K562 (cell line): ENCODE measurements around the gene SERGEF. TPM values are rescaled to one million over a fixed set of nuclear protein-coding genes. Genes with fewer than 3 reads are reported as not detected.

ENCODE experiments used
- ATAC-seq: fragments of 200-7000 bp; cut with Tn5 transposase; 3 replicates; pipeline ENCODE4 v1.9.1; 2020; ENCODE audit warnings: moderate library complexity
- BruUV-seq: library from RNA; stranded (reverse); fragments of 400-500 nt; replicated peaks from 2 replicates; lab custom pipeline; 2021; lab: Mats Ljungman, UMichigan
- CTCF ChIA-PET: fragments of 300-600 bp; formaldehyde crosslinking; extraction: SDS; loops from one replicate; lab custom pipeline; 2021; ENCODE audit warnings: low intra/inter-chr PET ratio; lab: Yijun Ruan, JAX
- POLR2A ChIA-PET: fragments of 300-600, 350-650 bp; sonication (Branson Sonifier 250); formaldehyde crosslinking; extraction: SDS; loops from one replicate; lab custom pipeline; 2021; ENCODE audit warnings: antibody characterized with exemption, inconsistent platforms; lab: Yijun Ruan, JAX
- DNase-seq, 4 experiments: peaks; one replicate each; pipeline versions ENCODE4 v3.0.0 to v3.0.0-alpha.2; 2011 to 2018; ENCODE audit warnings: low spot score in 3 of 4, mixed read lengths in 3 of 4; ENCODE audit errors: extremely low read depth in 1 of 4
- FAIRE-seq: peaks from 2 replicates; lab custom pipeline; 2011; peaks lifted over from hg19 to GRCh38; lab: Jason Lieb, UNC
- H2AFZ ChIP-seq: 2 replicates; pipeline ENCODE4 v1.6.0; 2011; ENCODE audit warnings: low read depth, low read length, control low read depth, inconsistent platforms
- H3K27ac ChIP-seq: fragments of 200-600 bp; 3 replicates; pipeline ENCODE4 v1.8.0; 2011; ENCODE audit warnings: low read depth, mild to moderate bottlenecking, control low read depth, inconsistent platforms, low read length, moderate library complexity, mixed read lengths; ENCODE audit errors: extremely low read depth
- H3K27me3 ChIP-seq, 2 experiments: fragments of 300-600 bp in 1 of 2; 2 replicates in 1 of 2; 3 replicates in 1 of 2; pipeline versions ENCODE4 v1.6.0 to v1.8.0; 2011; ENCODE audit warnings: inconsistent platforms in 2 of 2, low read length in 2 of 2, mild to moderate bottlenecking in 1 of 2, mixed read lengths in 1 of 2, moderate library complexity in 1 of 2; ENCODE audit not compliant: control insufficient read depth in 2 of 2, insufficient read depth in 2 of 2
- H3K36me3 ChIP-seq: fragments of 300-600 bp; 3 replicates; pipeline ENCODE4 v1.8.0; 2011; ENCODE audit warnings: mild to moderate bottlenecking, low read length, inconsistent platforms; ENCODE audit not compliant: control insufficient read depth, insufficient read depth
- H3K4me1 ChIP-seq, 2 experiments: fragments of 200-600 bp in 1 of 2; replicated peaks in 1 of 2; 2 replicates in 1 of 2; 3 replicates in 1 of 2; pipeline versions ENCODE4 v1.5.1 to v1.8.0; 2011; ENCODE audit warnings: inconsistent platforms in 2 of 2, low read length in 2 of 2, mild to moderate bottlenecking in 1 of 2, mixed read lengths in 1 of 2, moderate library complexity in 1 of 2; ENCODE audit not compliant: control insufficient read depth in 2 of 2, insufficient read depth in 2 of 2
- H3K4me2 ChIP-seq: 2 replicates; pipeline ENCODE4 v1.6.1; 2011; ENCODE audit warnings: low read length, control low read depth, inconsistent platforms, mixed read lengths; ENCODE audit not compliant: insufficient read depth
- H3K4me3 ChIP-seq: fragments of 200-600 bp; sonication (generic), shearing (Covaris generic); 2 replicates; pipeline ENCODE4 v1.5.1; 2016; ENCODE audit warnings: control low read depth, inconsistent platforms
- H3K79me2 ChIP-seq: fragments of 200-600 bp; 3 replicates; pipeline ENCODE4 v1.8.0; 2011; ENCODE audit warnings: low read length, inconsistent platforms; ENCODE audit not compliant: control insufficient read depth, insufficient read depth
- H3K9ac ChIP-seq, 2 experiments: 2 replicates each; pipeline versions ENCODE4 v1.6.0 to v1.6.1; 2011; ENCODE audit warnings: low read depth in 2 of 2, low read length in 2 of 2, control low read depth in 1 of 2, inconsistent platforms in 1 of 2, mild to moderate bottlenecking in 1 of 2, mixed read lengths in 1 of 2; ENCODE audit not compliant: insufficient read depth in 1 of 2
- H3K9me1 ChIP-seq: one replicate; pipeline ENCODE4 v1.6.0; 2011; ENCODE audit warnings: inconsistent platforms, mild to moderate bottlenecking, low read length, moderate library complexity; ENCODE audit not compliant: control insufficient read depth, insufficient read depth
- H3K9me3 ChIP-seq: replicated peaks from 2 replicates; pipeline ENCODE4 v1.5.1; 2011; ENCODE audit warnings: low read depth, low read length, inconsistent platforms; ENCODE audit not compliant: control insufficient read depth, insufficient read depth
- H4K20me1 ChIP-seq: replicated peaks from 2 replicates; pipeline ENCODE4 v1.6.1; 2011; ENCODE audit warnings: low read length, inconsistent platforms, mixed read lengths; ENCODE audit not compliant: control insufficient read depth, insufficient read depth
- CLOCK ChIP-seq: fragments of 250-450 bp; sonication (Bioruptor Pico); IDR thresholded peaks from 2 replicates; pipeline ENCODE4 v1.4.0; 2020; ENCODE audit warnings: mild to moderate bottlenecking, moderate library complexity, borderline replicate concordance
- ERF ChIP-seq: fragments of 450-650 bp; formaldehyde crosslinking; IDR thresholded peaks from 2 replicates; pipeline ENCODE4 v1.4.0; 2020; ENCODE audit warnings: mild to moderate bottlenecking, mixed read lengths
- HDAC6 ChIP-seq: IDR thresholded peaks from 2 replicates; pipeline ENCODE4 v1.6.1; 2012; ENCODE audit warnings: low read depth, mild to moderate bottlenecking, control low read depth, inconsistent platforms, low read length, moderate library complexity
- MXD1 ChIP-seq: fragments of 250-450 bp; sonication (Bioruptor Pico); IDR thresholded peaks from 2 replicates; pipeline ENCODE4 v1.8.0; 2021; ENCODE audit warnings: borderline replicate concordance, mild to moderate bottlenecking, moderate library complexity; ENCODE audit not compliant: poor library complexity, severe bottlenecking
- SMC3 ChIP-seq: conservative IDR thresholded peaks from 2 replicates; pipeline ENCODE4 v1.6.1; 2011; ENCODE audit warnings: low read depth, low read length, improper control_type of control experiment; ENCODE audit not compliant: insufficient read depth
- TAF7 ChIP-seq: fragments of 450-650 bp; IDR thresholded peaks from 2 replicates; pipeline ENCODE4 v1.6.1; 2016; ENCODE audit warnings: missing genetic modification characterization, missing compliant biosample characterization
- ZBTB40 ChIP-seq, 2 experiments: fragments of 450-650 bp in 1 of 2; sonication (generic) in 1 of 2; formaldehyde crosslinking in 1 of 2; IDR thresholded peaks; 2 replicates each; pipeline versions ENCODE4 v1.7.1 to v1.9.0; 2016 to 2022; ENCODE audit warnings: inconsistent platforms in 1 of 2, mild to moderate bottlenecking in 1 of 2, missing genetic modification reagents in 1 of 2
- ZNF217 ChIP-seq: sonication (generic); formaldehyde crosslinking; IDR thresholded peaks from 2 replicates; pipeline ENCODE4 v1.8.0; 2022; ENCODE audit warnings: mild to moderate bottlenecking, missing genetic modification reagents
- WGBS: fragments of 100-300 bp; shearing (Covaris generic); methylation state at CpG from one replicate; pipeline ENCODE4 v1.1.6; 2016; ENCODE audit warnings: low coverage, mixed read lengths; ENCODE audit not compliant: insufficient coverage; ENCODE audit errors: missing lambda C conversion rate; 5-methylcytosine and 5-hydroxymethylcytosine counted together
- in situ Hi-C: fragments of 300-500 bp; cut with MboI; formaldehyde crosslinking; loops from 4 replicates; pipeline ENCODE4 v1.15.0; 2018; ENCODE audit warnings: inconsistent platforms, mixed read lengths
- intact Hi-C: fragments of 100-400 bp; cut with micrococcal nuclease; formaldehyde crosslinking; loops from 2 replicates; pipeline ENCODE4 v1.14.2; 2022
- polyA plus RNA-seq, 8 experiments: library from polyadenylated mRNA; depleted of rRNA in 4 of 8; stranded (reverse) in 5 of 8; unstranded in 3 of 8; fragments of >200 nt; fragmentation: Nextera tagmentation in 2 of 8; fragmentation: Illumina TruSeq in 1 of 8; extraction: Ambion mirVana in 2 of 8; extraction: Trizol in 1 of 8; gene quantifications; 2 replicates each; pipeline versions ENCODE4 v1.2.1 to v1.2.3, GENCODE V29; 2011 to 2014; ENCODE audit warnings: inconsistent platforms in 1 of 8, missing spikeins in 1 of 8
- total RNA-seq, 7 experiments: library from RNA; depleted of rRNA in 6 of 7; stranded (reverse); fragments of >200 nt in 6 of 7; fragmentation: Illumina TruSeq in 2 of 7; extraction: Trizol in 2 of 7; gene quantifications; 2 replicates each; pipeline versions ENCODE4 v1.2.1 to v1.2.3, GENCODE V29; 2011 to 2021; ENCODE audit warnings: low replicate concordance in 1 of 7

SERGEF gene
- total and polyA plus RNA-seq, 9 of the 15 experiments (the other 6 are each of a cell fraction or from before 2014, with no cell fraction given), result 10.2 to 28.0 (median 19.9) TPM

- no peak for FAIRE-seq
- TF ChIP-seq HDAC6 (no peak), CLOCK (no peak), MXD1 (CRISPR knock-in tag) (no peak), TAF7 (no peak), ZBTB40 (IDR thresholded peaks at IDR 0.05) (no peak), ZBTB40 (CRISPR knock-in tag; IDR thresholded peaks at IDR 0.05) (no peak), ERF (CRISPR knock-in tag) (no peak), ZNF217 (no peak), SMC3 (no peak)
Measured at GRCh38 chr11:17987826-17988225, 25.0 kb downstream of the SERGEF start.

More at GRCh38 chr11:17987826-17988225, 25.0 kb downstream of the SERGEF start:
- H3K27me3 ChIP-seq, result no peaks in the 10 kb centered on the region
- H3K27ac ChIP-seq, result no peak overlapping the region
- no peak for ATAC-seq
- no peaks in the 10 kb centered on the region for H3K9me3 ChIP-seq
- H3K4me3 ChIP-seq, result no peak overlapping the region
- H4K20me1 ChIP-seq, result no peaks in the 10 kb centered on the region
- H3K9ac ChIP-seq, result no peak overlapping the region
- no peaks in the 10 kb centered on the region for H3K9me1 ChIP-seq
- BruUV-seq, result no TSS peak
- H3K36me3 ChIP-seq, result peaks cover 16% of the 10 kb centered on the region
- no peak overlapping the region for H3K4me2 ChIP-seq
- WGBS, result 0% methylated on average over 1 of the region's 1 CpG
- POLR2A ChIA-PET, result interaction anchor here (0.5 to 1.1 kb wide), 2 partner anchors 13 to 627 kb away, joined by 3 to 4 read pairs; no protein-coding TSS in a partner anchor
- H2AFZ ChIP-seq, result no peak overlapping the region
- H3K79me2 ChIP-seq, result no peaks in the 10 kb centered on the region
- no peaks in the 10 kb centered on the region for H3K4me1 ChIP-seq
- in situ Hi-C loops (no loop called here), intact Hi-C loops (no loop called here)
- no peak for DNase-seq
- CTCF ChIA-PET, result no interaction called here
